Ramos (cell line): ENCODE results near the gene FBXO34.

Source experiments
- in situ Hi-C: fragments of 300-500 bp; cut with MboI; formaldehyde crosslinking; loops from one replicate; pipeline ENCODE4 v1.14.3; 2022; ENCODE audit warnings: low sequenced_read_pairs; ENCODE audit not compliant: unreplicated experiment

The FBXO34 gene

DNA sequence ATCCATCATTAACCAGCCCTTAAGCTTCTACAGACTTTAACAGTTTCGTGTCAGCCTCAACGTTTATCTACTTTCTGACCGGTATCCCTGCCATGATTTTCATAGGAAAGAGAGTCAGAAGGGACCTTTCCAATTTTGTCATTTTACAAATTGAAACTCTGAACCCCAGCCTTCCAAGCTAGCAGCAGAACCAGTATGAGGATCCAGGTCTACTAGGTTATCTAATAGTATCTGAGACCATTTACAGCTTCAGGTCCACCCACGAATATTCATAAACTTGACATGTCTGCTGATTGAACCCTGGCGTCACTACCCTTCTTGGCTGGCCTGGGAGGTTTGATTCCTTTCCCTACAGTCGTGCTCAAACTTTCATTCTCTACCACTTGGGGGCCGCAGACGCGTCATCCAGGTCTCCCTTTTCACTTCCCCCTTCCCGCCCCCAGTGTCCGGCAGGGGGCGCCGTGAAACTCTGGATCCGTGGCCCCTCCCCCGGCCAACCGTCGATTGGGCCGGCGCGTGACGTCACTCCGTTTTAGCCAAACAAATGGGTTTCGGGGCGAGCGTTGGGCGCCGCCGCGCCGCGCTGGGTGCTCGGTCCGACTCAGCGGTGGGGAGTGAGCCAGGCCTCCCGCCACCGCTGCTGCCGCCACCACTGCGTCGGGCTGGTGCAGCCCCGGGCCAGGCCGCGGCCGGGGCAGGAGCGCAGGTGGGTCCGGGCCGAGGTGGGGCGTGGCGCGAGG is at the start of gene FBXO34:
TSS of gene FBXO34 (plus strand) at position 590 of the 740 bp plus-strand sequence. CDS start 78,970 bp downstream, outside the sequence.
- in situ Hi-C loops: loop anchor here (5.0 kb wide), 1 partner anchor 81 kb away; no protein-coding TSS in a partner anchor

- in situ Hi-C loops: no loop called here
Measured at GRCh38 chr14:55221968-55222367, 49.3 kb upstream of the FBXO34 start.

DNA sequence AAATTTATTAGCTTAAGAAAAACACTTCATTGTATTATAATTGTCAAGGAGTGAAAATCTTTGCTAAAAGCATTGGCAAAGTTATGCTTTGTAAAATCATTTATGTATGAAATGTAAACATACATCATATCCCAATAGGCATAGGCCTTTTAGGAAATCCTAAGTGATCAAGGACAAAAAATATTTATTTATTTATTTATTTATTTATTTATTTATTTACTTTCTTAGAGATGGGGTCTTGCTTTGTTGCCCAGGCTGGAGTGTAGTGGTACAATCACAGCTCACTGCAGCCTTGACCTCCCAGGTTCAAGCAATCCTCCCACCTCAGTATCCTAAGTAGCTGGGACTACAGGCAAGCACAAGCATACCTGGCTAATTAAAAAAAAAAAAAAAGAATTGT is 47.9 kb upstream of the FBXO34 start:
- in situ Hi-C loops: no loop called here

DNA sequence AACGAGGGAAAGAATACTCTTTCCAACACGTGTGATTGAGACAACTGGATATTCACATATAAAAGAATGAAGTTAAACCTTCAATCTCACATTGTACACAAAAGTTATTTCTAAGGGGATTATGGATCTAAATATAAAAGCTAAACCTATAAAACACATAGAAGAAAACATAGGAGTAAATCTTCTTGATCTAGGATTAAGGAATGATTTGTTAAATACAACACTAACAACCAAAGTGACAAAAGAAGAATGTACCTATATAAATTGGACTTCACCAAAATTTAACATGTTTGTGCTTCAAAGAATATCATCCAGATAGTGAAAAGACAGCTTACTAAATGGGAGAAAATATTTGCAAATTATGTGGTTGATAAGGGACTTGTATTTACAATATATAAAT is 43.0 kb upstream of the FBXO34 start:
- in situ Hi-C loops: no loop called here

DNA sequence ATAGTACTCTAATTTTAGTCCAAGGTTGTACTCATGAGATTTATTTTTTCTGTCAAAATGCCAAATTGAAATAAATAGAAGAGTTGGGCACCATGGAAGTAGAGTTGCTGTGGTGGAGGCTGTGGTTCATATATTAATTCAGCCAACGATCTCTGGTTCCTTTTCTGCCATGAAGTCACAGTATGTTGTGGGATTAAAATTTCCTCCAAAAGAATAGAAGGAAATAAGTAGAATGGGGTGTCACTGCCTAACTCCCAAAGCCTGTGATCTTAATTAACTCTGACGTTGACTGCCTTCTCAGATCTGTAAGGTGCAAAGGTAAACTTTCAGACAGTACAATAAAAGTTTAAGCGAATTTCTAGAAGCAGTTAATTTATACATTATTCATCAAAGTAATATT is 37.6 kb upstream of the FBXO34 start:
- in situ Hi-C loops: no loop called here

- in situ Hi-C loops: no loop called here
Measured at GRCh38 chr14:55238019-55238680, 33.1 kb upstream of the FBXO34 start.

DNA sequence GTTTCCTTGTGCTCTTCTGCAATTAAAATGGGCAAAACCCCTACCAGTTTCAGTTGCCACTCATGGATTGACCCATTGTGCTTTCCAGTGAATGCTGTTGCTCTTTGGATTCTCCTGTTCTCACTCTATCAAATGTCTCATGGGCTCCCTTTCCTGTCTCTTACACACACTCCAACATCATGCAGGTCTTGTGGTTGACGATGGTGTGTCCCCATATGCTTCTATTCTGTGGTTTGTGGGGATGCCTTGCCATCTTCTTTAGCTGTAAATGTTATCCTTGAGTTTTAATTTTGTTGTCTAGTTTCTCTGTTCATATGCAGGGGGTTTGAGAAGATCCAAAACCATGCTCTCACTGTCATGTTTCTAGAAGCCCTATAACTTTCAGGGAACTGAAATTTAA is 31.9 kb upstream of the FBXO34 start:
- in situ Hi-C loops: no loop called here

GRCh38 chr14:55240526-55241178 is 30.6 kb upstream of the FBXO34 start:
- in situ Hi-C loops: no loop called here

- in situ Hi-C loops: no loop called here
Measured at GRCh38 chr14:55241673-55242072, 29.5 kb upstream of the FBXO34 start.

DNA sequence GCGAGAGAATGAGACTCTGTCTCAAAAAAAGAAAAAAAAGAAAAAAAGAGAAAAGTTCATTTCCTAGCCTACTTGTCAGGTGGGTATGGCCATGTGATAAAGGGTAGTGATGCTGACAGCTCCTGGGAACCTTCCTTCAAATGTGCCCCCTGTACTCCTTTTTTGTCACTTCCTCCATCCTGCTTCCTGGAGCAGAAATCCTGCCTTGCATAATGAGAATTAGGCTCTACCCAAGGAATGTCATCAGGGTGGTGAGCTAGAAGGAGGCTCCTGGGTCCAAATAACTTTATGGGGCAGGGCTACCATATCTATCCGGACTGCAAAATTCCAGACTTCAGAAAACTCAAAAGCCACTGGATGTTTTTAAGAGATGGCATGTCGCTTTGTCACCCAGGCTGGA is 27.8 kb upstream of the FBXO34 start:
- in situ Hi-C loops: no loop called here

- in situ Hi-C loops: no loop called here
Measured at GRCh38 chr14:55243813-55244212, 27.4 kb upstream of the FBXO34 start.

- in situ Hi-C loops: no loop called here
Measured at GRCh38 chr14:55245657-55246268, 25.5 kb upstream of the FBXO34 start.

DNA sequence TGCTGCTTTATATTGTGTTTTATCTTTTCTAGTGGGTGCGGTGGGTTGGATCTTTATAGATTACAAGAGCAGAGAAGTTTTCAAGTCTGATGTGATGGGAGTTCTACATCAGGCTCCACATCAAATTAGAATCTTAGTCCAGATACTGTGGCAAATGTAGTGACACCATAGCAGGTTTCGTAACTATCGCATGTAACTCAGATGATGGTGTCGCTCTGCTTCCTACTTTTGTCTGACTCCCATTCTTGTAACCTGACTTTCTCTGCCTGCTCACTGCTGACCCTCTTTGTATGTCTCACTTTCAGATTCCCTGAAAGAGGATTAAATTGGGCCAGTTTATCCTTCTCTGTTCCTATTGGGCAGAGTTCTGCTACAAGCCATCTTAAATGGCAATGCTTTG is 22.8 kb upstream of the FBXO34 start:
- in situ Hi-C loops: no loop called here

DNA sequence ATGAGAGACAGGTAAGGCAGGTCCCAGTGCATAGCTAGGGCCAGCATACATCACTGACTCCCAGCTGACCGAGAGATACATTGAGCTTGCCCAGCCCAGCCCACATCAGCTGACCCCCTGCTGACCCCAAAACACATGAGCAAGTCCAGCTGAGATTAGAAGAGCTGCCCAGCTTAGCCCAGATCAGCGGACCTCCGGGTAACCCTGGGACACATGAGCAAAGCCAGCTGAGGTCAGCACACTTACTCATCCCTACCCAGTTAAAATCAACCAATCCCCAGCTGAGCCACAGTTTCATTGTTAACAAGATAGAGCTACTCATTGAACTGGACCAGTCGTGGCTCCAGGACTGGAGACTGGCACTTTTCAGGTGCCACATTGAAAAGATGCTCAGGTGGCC is 21.8 kb upstream of the FBXO34 start:
- in situ Hi-C loops: no loop called here

GRCh38 chr14:55253276-55253675 is 17.9 kb upstream of the FBXO34 start:
- in situ Hi-C loops: no loop called here

DNA sequence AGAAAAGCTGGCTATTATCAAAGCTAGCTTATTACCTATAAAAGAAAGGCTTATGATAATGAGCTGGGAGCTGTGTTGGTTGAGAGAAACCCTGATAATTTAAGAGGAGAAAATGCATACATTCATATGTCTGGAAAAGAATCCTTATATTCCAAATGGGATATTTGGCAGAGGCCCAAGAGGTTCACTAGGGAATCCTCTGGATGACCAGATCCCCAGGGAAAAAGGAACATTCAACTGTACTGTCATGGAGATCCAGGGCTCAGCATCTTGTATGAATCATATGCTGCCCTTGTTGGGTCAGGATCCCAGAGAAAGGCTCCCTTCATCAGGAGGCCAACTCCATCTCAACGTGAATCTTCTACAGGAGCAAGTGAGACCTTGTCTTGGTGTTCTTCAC is 16.6 kb upstream of the FBXO34 start:
- in situ Hi-C loops: no loop called here

- in situ Hi-C loops: no loop called here
Measured at GRCh38 chr14:55255979-55256378, 15.2 kb upstream of the FBXO34 start.

DNA sequence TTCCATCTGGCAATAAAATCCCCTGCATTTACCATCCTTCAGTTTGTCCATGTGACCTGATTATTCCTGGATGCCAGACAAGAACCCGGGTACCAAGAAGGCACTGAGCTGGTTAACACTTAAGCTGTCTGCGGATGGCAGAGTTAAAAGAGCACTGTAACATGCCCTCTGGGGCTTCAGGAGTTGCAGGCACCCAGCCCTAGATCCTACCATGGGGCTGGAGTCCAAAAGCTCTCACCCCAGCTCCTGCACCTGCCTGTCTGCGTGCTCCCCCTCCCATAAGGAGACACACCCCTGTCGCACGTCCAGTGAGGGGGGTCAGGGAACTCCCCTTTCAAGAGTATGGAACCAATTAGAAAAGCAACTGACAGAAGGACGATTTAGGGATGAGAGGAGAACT is 14.6 kb upstream of the FBXO34 start:
- in situ Hi-C loops: no loop called here

- in situ Hi-C loops: no loop called here
Measured at GRCh38 chr14:55265197-55265596, 6.0 kb upstream of the FBXO34 start.

DNA sequence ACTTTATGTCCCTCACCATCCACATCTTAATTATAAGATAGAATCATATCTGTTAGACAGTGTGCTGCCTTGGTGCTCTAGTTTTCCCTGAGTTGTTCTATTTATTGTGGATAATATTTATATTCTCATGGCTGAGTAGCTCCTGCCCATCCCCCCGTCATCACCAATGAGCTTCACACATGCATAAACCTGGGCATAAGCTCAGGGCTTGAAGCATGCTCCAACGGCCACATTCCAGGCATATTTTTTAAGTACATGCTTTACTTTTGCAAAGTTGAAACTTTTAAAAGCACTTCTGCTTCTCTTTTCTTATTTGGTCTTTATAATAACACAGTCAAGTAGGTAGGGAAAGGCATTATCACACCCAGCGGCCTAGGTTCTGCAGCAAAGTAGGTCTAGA is 3.4 kb upstream of the FBXO34 start:
- in situ Hi-C loops: no loop called here
